ENCODE data around the gene TET1. TPM values are rescaled to one million over a fixed set of nuclear protein-coding genes. Genes with fewer than 3 reads are reported as not detected.

TET1 gene
- total RNA-seq, 2 donors from 2014 or later, result 50.8 to 60.5 TPM

DNA sequence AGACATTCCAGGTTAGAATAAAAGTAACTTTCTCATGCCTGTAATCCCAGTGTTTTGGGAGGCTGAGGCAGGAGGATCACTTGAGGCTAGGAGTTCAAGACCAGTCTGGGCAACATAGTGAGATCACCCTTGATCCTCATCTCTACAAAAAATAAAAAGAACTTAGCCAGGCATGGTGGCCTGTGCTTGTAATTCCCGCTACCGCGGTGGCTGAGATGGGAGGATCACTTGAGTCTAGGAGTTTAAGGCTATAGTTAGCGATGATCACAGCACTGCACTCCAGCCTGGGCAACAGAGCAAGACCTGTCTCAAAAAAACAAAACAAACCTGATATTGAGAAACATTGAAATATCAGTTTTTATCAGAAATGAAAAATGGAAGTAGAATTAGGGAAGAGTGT lies 4.6 kb downstream of the TET1 start:
- Mint-ChIP-seq H3K36me3 (ENCODE audit: low read depth) (peaks cover 20% of the 10 kb centered on the region), H3K4me3 (no peak overlapping the region)
- no peak for DNase-seq

GRCh38 chr10:68565658-68566057 lies 5.5 kb downstream of the TET1 start:
- Histone ChIP-seq H3K4me3 (ENCODE audit: low read length) (peak overlapping the region; percentile 8), H3K27me3 (ENCODE audit: control insufficient read depth, insufficient read depth, low read length, poor library complexity, severe bottlenecking) (no peaks in the 10 kb centered on the region), H3K27ac (ENCODE audit: low read depth, low read length) (no peak overlapping the region), H3K36me3 (ENCODE audit: control insufficient read depth, insufficient read depth, low read length) (peaks cover 4% of the 10 kb centered on the region), H3K9ac (ENCODE audit: extremely low read depth, low read length, poor library complexity, severe bottlenecking) (no peak overlapping the region), H3K4me1 (ENCODE audit: control insufficient read depth, insufficient read depth, low read length) (no peaks in the 10 kb centered on the region), H3K9me3 (ENCODE audit: control insufficient read depth, low read length) (no peaks in the 10 kb centered on the region)
- WGBS, 2 experiments (ENCODE audit: insufficient coverage in 1 of 2, insufficient read length in 1 of 2), result 97% methylated on average over 3 of the region's 3 CpGs; no CpG with 5 or more reads in 1 of the 2 experiments
- Mint-ChIP-seq H3K36me3 (ENCODE audit: low read depth) (peaks cover 20% of the 10 kb centered on the region), H3K4me1 (peaks cover 24% of the 10 kb centered on the region), H3K27ac (peak overlapping the region; percentile 17), H3K4me3 (no peak overlapping the region), H3K9me3 (no peaks in the 10 kb centered on the region), H3K27me3 (ENCODE audit: insufficient read depth) (no peaks in the 10 kb centered on the region)
- no peak for DNase-seq
- no peak for TF ChIP-seq CTCF (conservative IDR thresholded peaks at IDR 0.05)

More for the DNA sequence above, 4.6 kb downstream of the TET1 start:
- peaks cover 24% of the 10 kb centered on the region for H3K4me1 Mint-ChIP-seq
- H3K9me3 Mint-ChIP-seq, result no peaks in the 10 kb centered on the region
- Histone ChIP-seq H3K9me3 (ENCODE audit: control insufficient read depth, low read length) (no peaks in the 10 kb centered on the region), H3K4me1 (ENCODE audit: control insufficient read depth, insufficient read depth, low read length) (no peaks in the 10 kb centered on the region), H3K9ac (ENCODE audit: extremely low read depth, low read length, poor library complexity, severe bottlenecking) (no peak overlapping the region), H3K27ac (ENCODE audit: low read depth, low read length) (no peak overlapping the region), H3K36me3 (ENCODE audit: control insufficient read depth, insufficient read depth, low read length) (peaks cover 4% of the 10 kb centered on the region), H3K4me3 (ENCODE audit: low read length) (no peak overlapping the region), H3K27me3 (ENCODE audit: control insufficient read depth, insufficient read depth, low read length, poor library complexity, severe bottlenecking) (no peaks in the 10 kb centered on the region)
- WGBS, 2 experiments (ENCODE audit: insufficient coverage in 1 of 2, insufficient read length in 1 of 2), result 74 to 75% methylated on average over 4 of the region's 4 CpGs
- no peak for TF ChIP-seq CTCF (conservative IDR thresholded peaks at IDR 0.05)
- no peaks in the 10 kb centered on the region for H3K27me3 Mint-ChIP-seq (ENCODE audit: insufficient read depth)
- no peak overlapping the region for H3K27ac Mint-ChIP-seq

DNA sequence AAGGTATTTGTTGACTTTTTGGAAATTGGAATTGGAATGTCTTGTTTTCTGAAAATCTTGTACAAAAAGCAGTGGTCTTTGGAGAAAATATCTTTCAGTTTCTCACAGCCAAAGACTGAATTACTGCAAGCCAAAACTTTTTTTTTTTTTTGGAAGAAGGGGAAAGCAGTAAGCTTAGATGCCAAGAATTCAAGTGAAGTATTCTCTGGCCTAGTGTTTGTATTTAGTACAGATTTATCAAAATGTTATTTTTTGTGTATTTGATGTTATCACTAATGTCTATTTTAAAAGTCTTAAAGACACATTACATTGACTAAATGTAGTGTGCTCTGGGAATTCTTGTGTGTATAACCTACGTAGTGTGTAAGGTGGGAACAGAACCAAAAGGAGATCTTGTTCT lies 6.2 kb downstream of the TET1 start:
- H3K4me1 Mint-ChIP-seq, result peaks cover 24% of the 10 kb centered on the region
- no peak overlapping the region for H3K27ac ChIP-seq (ENCODE audit: low read depth, low read length)

More for the DNA sequence above, 6.2 kb downstream of the TET1 start:
- Mint-ChIP-seq H3K27ac (peak overlapping the region; percentile 44), H3K27me3 (ENCODE audit: insufficient read depth) (no peaks in the 10 kb centered on the region), H3K4me3 (no peak overlapping the region), H3K36me3 (ENCODE audit: low read depth) (peaks cover 20% of the 10 kb centered on the region), H3K9me3 (no peaks in the 10 kb centered on the region)
- peaks cover 4% of the 10 kb centered on the region for H3K36me3 ChIP-seq (ENCODE audit: control insufficient read depth, insufficient read depth, low read length)
- H3K9ac ChIP-seq (ENCODE audit: extremely low read depth, low read length, poor library complexity, severe bottlenecking), result no peak overlapping the region
- no peaks in the 10 kb centered on the region for H3K9me3 ChIP-seq (ENCODE audit: control insufficient read depth, low read length)
- DNase-seq, result no peak
- H3K4me3 ChIP-seq (ENCODE audit: low read length), result no peak overlapping the region
- no peak for TF ChIP-seq CTCF (conservative IDR thresholded peaks at IDR 0.05)
- WGBS, 2 experiments (ENCODE audit: insufficient coverage in 1 of 2, insufficient read length in 1 of 2), result 92% methylated on average over 1 of the region's 1 CpG; no CpG with 5 or more reads in 1 of the 2 experiments
- no peaks in the 10 kb centered on the region for H3K4me1 ChIP-seq (ENCODE audit: control insufficient read depth, insufficient read depth, low read length)
- no peaks in the 10 kb centered on the region for H3K27me3 ChIP-seq (ENCODE audit: control insufficient read depth, insufficient read depth, low read length, poor library complexity, severe bottlenecking)
